Esophagus muscularis mucosa (tissue), 4 donors: Measurements from ENCODE around the gene PLAGL2.

Experiments
- EP300 ChIP-seq: sonication (generic); formaldehyde crosslinking; IDR thresholded peaks from one replicate; pipeline ENCODE4 v1.6.1; 2017; ENCODE audit warnings: antibody characterized with exemption
- POLR2AphosphoS5 ChIP-seq, 2 donors: sonication (generic); formaldehyde crosslinking; IDR thresholded peaks; one replicate each; pipeline ENCODE4 v1.6.1; 2017; ENCODE audit warnings: antibody characterized with exemption in 2 of 2
- TF ChIP-seq, protein P1 (sequence below), 3 experiments: fragments of 200-600 bp in 2 of 3; fragments of 450-650 bp in 1 of 3; sonication (generic) in 2 of 3; IDR thresholded peaks; one replicate each; pipeline ENCODE4 v1.5.1; 2017 to 2019; ENCODE audit warnings: antibody characterized with exemption in 3 of 3, mild to moderate bottlenecking in 2 of 3, moderate library complexity in 1 of 3

DNA sequence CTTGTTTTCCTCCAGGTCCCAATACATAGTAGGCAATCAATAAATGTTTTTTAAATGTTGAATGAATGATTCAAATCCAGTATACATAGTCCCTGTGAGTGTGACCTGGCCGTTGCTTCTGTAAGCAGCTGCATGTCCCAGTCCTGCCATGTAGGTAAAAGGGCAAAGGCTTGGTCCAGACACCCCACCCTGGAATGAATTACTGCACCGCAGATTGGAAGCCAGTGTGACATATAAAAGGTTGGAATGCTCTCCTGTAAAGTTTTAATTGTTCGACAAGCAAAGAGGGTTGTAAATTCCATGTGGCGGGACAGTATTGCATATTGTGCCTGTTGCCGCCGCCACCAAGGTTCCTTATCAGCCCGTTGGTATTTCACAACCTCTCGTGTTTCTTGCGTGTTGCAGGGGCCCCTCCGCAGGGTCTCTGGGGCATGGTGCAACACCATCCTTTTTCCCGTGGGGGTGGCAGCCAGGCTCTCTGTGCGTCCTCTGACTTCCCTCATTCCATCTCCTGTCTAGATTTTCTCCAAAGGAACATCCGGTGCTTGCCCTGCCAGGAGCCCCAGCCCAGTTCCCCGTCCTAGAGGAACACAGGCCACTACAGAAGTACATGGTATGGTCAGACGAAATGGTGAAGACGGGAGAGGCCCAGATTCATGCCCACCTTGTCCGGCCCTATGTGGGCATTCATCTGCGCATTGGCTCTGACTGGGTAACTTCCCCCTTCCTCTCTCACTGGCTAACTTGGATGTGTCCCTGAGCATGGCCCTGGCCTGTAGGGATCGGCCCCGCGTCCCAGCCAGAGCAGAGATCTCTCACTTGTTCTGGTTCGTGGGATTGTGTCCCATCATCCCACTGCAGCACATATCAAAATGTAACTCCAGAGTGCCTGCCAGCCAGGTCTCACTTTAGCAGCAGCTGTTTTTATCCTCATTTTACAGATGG, 20.5 kb upstream of the PLAGL2 start:
- TF ChIP-seq EP300: no peak
- TF ChIP-seq, protein P1, sequence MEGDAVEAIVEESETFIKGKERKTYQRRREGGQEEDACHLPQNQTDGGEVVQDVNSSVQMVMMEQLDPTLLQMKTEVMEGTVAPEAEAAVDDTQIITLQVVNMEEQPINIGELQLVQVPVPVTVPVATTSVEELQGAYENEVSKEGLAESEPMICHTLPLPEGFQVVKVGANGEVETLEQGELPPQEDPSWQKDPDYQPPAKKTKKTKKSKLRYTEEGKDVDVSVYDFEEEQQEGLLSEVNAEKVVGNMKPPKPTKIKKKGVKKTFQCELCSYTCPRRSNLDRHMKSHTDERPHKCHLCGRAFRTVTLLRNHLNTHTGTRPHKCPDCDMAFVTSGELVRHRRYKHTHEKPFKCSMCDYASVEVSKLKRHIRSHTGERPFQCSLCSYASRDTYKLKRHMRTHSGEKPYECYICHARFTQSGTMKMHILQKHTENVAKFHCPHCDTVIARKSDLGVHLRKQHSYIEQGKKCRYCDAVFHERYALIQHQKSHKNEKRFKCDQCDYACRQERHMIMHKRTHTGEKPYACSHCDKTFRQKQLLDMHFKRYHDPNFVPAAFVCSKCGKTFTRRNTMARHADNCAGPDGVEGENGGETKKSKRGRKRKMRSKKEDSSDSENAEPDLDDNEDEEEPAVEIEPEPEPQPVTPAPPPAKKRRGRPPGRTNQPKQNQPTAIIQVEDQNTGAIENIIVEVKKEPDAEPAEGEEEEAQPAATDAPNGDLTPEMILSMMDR (IDR thresholded peaks at IDR 0.05): no peak
- TF ChIP-seq POLR2AphosphoS5 (IDR thresholded peaks at IDR 0.05): no peak
